Stomach smooth muscle (tissue), 2 donors: ENCODE results near the gene ZNF446.
A peak's percentile ranks its signal among the peaks of the same experiment; 100 is the strongest.
"Not testable (repeated sequence)": the region's sequence is repeated elsewhere in the genome, so short reads cannot be mapped to it uniquely, and the experiment has no call there.

Source experiments
- H3K27ac ChIP-seq: one replicate; pipeline ENCODE4 v1.7.0; 2013; ENCODE audit warnings: mild to moderate bottlenecking, low read length, inconsistent platforms
- H3K27me3 ChIP-seq, 2 donors: one replicate each; pipeline ENCODE4 v1.7.0; 2013; ENCODE audit warnings: low read length in 2 of 2; ENCODE audit not compliant: insufficient read depth in 2 of 2, control insufficient read depth in 1 of 2
- H3K36me3 ChIP-seq, 2 donors: one replicate each; pipeline ENCODE4 v1.7.0; 2013; ENCODE audit warnings: low read length in 2 of 2; ENCODE audit not compliant: control insufficient read depth in 2 of 2, insufficient read depth in 2 of 2
- H3K4me1 ChIP-seq: one replicate; pipeline ENCODE4 v1.7.0; 2013; ENCODE audit warnings: low read length; ENCODE audit not compliant: control insufficient read depth, insufficient read depth
- H3K4me3 ChIP-seq, 2 donors: one replicate each; pipeline ENCODE4 v1.7.0; 2013; ENCODE audit warnings: low read length in 2 of 2
- H3K9ac ChIP-seq, 2 donors: one replicate each; pipeline ENCODE4 v1.7.0; 2013; ENCODE audit warnings: low read length in 2 of 2, mild to moderate bottlenecking in 1 of 2
- H3K9me3 ChIP-seq, 2 donors: one replicate each; pipeline ENCODE4 v1.7.0; 2013; ENCODE audit warnings: low read length in 2 of 2; ENCODE audit not compliant: control insufficient read depth in 2 of 2
- donor health status: healthy.
- donor health status: Pancreatic carcinoma.

Gene ZNF446

DNA sequence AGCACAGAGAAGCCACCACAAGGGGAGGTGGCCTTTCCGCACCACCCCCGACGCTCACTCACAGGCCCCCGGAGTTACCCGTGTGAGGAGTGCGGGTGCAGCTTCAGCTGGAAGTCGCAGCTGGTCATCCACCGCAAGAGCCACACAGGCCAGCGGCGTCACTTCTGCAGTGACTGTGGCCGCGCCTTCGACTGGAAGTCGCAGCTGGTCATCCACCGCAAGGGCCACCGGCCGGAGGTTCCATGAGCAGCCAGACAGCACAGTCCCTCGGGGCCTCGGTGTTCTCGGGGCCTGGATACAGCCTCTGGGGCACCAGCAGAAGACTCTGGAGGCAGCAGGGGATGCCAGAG lies 4.3 kb downstream of the ZNF446 start:
- Histone ChIP-seq H3K4me1 (peaks cover 14% of the 10 kb centered on the region), H3K27me3 (no peaks in the 10 kb centered on the region), H3K9me3 (no peaks in the 10 kb centered on the region), H3K36me3 (peaks cover 8 to 9% of the 10 kb centered on the region in 2 donors), H3K9ac (no peak overlapping the region), H3K4me3 (no peak overlapping the region), H3K27ac (no peak overlapping the region)

DNA sequence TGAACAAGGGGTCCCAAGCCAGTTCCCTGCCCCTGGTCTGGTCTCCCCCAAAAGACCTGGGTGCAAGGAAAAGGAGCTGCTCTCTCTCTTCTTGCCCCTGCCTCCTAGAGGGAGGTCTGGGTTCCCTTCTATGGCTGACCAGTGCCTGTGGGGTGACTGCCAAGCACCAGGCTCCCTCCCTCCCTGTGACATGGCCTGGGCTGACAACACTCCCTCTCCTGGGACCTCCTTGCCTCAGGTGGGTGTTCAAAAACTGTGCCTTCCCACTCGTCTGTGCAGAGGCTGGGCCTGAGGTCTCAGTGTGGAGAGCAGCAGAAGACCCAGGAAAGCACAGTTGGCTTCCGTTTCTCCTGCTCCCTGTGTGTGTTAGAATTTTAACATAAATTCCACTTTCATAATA lies 4.7 kb downstream of the ZNF446 start:
- Histone ChIP-seq H3K36me3 (peaks cover 8 to 9% of the 10 kb centered on the region in 2 donors), H3K9me3 (no peaks in the 10 kb centered on the region), H3K9ac (no peak overlapping the region), H3K27me3 (no peaks in the 10 kb centered on the region), H3K4me3 (no peak overlapping the region), H3K4me1 (peaks cover 11% of the 10 kb centered on the region), H3K27ac (no peak overlapping the region)

DNA sequence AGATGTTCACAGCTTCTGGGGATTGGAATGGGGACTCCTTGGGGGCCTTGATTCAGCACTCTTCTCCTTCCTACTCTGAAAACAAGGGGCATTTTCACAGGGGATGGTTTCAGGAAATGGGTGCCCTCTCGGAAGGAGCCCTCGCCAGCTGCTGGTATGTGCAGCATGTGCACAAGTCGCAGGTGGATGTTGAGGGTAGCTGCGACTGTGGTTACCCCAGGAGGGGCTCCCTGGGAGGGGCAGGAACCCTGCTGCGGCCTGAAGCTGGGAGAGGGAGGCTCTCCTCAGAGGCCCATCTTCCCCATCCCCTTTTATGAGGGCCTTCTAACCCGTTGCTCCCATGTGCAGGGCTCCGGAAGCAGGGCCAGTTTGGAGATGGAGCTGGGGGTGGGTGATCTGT lies 6.2 kb downstream of the ZNF446 start:
- Histone ChIP-seq H3K27ac (no peak overlapping the region), H3K27me3 (no peaks in the 10 kb centered on the region), H3K9me3 (no peaks in the 10 kb centered on the region), H3K4me1 (peaks cover 2% of the 10 kb centered on the region), H3K9ac (no peak overlapping the region), H3K36me3 (peaks cover 8 to 9% of the 10 kb centered on the region in 2 donors), H3K4me3 (no peak overlapping the region)

DNA sequence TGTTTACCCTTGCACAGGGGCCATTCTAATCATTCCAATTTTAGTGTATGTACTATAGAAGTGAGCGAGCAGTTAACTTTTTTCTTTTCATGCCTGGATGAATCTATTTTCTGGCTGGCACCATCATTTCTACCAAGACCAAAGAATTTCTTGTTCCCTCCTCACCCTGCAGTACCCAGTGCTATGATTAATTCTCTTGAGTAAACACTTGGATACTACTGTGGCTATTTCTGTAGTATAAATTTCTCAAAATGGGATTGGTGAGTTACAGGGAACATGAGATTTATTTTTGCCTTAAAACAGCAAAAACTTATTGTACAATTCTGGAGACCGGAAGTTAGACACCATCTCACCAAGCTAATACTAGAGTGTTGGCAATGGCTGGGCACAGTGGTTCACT lies 7.6 kb downstream of the ZNF446 start:
- H3K36me3 ChIP-seq, result peaks cover 8 to 9% of the 10 kb centered on the region in 2 donors
- H3K27ac ChIP-seq, result no peak overlapping the region
- no peaks in the 10 kb centered on the region for H3K9me3 ChIP-seq
- H3K4me3 ChIP-seq, result no peak overlapping the region
- H3K4me1 ChIP-seq, result no peaks in the 10 kb centered on the region
- no peaks in the 10 kb centered on the region for H3K27me3 ChIP-seq
- no peak overlapping the region for H3K9ac ChIP-seq

DNA sequence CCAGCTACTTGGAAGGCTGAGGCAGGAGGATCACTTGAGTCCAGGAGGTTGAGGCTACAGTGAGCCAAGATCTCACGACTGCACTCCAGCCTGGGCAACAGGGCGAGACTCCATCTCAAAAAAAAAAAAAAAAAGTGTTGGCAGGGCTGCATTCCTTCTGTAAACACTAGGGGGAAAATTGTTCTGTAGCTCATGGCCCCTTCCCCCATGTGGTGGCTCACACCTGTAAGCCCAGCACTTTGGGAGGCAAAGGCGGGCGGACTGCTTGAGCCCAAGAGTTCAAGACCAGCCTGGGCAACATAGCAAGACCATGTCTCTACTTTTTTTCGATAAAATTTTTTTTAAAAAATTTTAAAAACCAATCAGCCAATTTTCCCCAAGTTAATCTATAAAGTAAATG lies 8.2 kb downstream of the ZNF446 start:
- H3K27me3 ChIP-seq, H3K36me3 ChIP-seq, H3K9ac ChIP-seq, H3K27ac ChIP-seq, H3K9me3 ChIP-seq, H3K4me1 ChIP-seq, H3K4me3 ChIP-seq: not testable (repeated sequence)

DNA sequence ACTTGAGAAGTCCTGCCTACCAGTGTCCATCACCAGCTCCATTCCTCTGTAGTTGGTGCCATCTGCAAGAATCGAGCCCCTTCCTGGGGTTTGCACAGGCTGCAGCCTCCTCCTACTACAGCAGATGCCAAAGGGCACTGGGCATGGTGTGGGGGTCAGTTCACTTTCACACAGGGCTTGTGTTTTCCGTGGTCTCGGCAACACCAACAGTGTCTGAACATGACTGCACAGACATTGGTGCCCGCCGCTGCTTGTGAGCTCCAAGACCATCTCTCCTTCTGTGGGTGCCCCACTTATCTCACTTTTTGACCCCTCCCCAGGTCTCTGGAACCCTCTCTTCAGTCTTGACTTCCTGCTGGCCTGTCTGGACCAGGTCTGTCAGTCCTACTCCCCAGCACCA lies 15.2 kb downstream of the ZNF446 start:
- H3K27me3 ChIP-seq, result no peaks in the 10 kb centered on the region
- no peak overlapping the region for H3K4me3 ChIP-seq
- H3K4me1 ChIP-seq, result no peaks in the 10 kb centered on the region
- no peak overlapping the region for H3K9ac ChIP-seq
- no peaks in the 10 kb centered on the region for H3K36me3 ChIP-seq
- H3K9me3 ChIP-seq, result no peaks in the 10 kb centered on the region
- H3K27ac ChIP-seq, result no peak overlapping the region

DNA sequence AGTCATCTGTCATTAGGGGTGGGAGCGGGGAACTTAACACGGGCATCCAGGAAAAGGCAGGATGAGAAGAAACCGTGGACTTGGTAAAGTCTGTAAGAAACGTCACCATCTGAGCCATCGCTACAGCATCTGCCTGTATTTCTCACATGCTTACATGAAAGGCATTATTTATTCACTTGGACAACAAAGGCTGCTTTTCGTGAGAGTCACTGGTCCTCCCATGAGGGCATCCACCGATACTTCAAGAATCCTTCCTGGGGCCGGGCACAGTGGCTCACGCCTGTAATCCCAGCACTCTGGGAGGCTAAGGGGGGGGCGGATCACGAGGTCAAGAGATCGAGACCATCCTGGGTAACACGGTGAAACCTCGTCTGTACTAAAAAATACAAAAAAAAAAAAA lies 16.1 kb downstream of the ZNF446 start:
- Histone ChIP-seq H3K9me3 (no peaks in the 10 kb centered on the region), H3K27ac (no peak overlapping the region), H3K27me3 (no peaks in the 10 kb centered on the region), H3K4me3 (no peak overlapping the region), H3K4me1 (no peaks in the 10 kb centered on the region), H3K36me3 (no peaks in the 10 kb centered on the region), H3K9ac (no peak overlapping the region)

DNA sequence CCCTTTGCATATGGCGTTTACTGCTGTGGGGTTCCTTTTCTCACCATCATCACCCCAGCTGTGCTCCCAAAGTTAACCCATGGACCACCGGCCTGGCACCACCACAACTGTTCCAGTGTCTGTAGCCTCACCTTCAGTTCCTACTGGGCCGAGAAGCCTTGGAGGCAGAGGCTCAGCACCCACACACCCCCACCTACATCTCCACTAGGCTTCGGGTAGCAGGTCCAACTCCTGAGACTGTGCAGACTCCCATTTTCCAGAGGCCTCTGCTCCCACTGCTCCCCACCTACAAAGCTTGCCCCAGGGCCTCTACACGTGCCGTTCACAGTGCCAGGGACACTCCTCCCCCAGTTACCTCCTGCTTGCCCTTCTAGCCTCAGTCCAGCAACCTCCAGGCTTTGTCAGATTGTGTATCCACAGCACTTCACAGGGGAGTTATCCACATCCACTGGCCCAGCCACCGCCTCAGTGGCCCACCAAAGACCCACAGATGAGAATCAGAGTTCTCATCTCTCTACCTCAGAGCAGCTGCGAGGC lies 21.6 kb downstream of the ZNF446 start:
- H3K9ac ChIP-seq, result no peak overlapping the region

DNA sequence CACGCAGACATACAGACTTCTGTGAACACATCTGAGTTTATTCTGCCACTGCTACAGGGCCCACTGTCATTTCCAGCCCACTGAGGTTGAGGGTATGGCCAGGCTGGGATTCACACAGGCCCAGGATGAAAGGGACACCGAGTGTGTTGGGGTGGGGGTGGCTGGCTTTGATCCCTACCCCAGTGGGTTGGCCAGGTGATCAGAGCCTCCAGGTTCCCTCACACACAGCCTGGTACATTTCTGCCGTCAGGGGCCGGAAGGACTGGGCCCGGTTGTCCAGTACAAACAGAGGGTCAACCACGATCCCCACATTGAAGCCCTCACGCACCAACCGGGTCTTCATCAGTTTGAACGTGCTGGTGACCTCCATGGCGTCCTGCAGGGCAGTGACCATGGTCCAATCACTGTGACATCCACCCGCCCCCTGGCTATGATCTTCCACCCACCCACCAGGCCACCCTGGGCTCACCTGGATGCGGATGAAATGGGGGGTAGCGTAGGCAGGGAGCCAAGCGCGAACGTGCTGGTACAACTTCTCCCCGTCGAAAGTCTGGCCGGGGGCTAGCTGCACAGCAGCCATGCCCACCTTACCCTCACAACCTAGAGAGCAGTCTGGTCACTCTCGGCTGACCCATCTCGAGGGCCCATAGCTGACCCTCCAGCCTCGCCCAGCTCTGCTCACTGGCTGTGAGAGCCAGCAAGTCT lies 22.3 kb downstream of the ZNF446 start:
- Histone ChIP-seq H3K9me3 (no peaks in the 10 kb centered on the region), H3K27me3 (no peaks in the 10 kb centered on the region), H3K36me3 (no peaks in the 10 kb centered on the region), H3K4me1 (peaks cover 23% of the 10 kb centered on the region), H3K27ac (no peak overlapping the region), H3K9ac (peak overlapping the region in 1 of 2 donors; percentile 47), H3K4me3 (peak overlapping the region; percentile 56 to 84)

More for the DNA sequence above, 21.6 kb downstream of the ZNF446 start:
- Histone ChIP-seq H3K27ac (no peak overlapping the region), H3K4me1 (peaks cover 23% of the 10 kb centered on the region), H3K4me3 (no peak overlapping the region), H3K27me3 (no peaks in the 10 kb centered on the region), H3K9me3 (no peaks in the 10 kb centered on the region), H3K36me3 (no peaks in the 10 kb centered on the region)

DNA sequence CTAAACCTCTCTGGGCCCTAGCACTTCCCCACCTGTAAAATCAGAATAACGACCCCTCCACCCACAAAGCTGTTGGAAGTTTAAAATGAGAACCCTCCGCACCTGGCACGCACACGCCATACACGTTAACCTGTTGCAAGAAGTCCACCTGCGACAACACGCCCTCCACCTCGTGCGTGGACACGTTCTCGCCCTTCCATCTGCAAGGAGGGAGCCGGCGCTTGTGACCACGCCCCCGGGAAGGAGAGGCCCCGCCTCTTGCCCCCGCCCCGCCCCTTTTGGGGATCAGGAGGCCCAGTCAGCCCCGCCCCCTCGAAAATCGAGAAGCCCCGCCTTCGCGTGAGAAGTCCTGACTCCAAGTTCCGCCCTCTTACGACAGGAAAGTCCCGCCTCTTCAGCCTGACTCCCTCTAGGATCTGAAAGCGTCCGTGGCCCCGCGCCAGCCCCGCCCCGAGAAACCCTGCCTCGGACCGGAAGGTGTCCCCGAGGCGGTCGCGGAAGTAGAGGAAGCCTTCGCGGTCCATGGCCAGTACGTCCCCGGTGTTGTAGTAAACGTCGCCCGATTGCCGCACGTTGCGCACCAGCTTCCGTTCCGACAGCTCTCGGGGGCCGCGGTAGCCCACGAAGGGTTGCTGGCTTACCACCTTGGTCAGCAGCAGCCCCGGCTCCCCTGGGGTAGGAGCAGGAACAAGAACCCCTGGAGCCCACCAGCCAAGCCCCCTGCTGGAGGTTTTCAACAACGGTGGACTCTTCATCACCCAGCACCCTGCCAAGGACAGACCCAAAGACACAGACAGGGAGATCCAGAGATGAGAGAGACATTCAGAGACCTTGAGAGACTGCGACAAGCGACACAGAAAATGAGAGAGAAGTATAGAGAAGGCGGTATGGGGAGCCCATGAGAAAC lies 23.1 kb downstream of the ZNF446 start:
- Histone ChIP-seq H3K27me3 (no peaks in the 10 kb centered on the region), H3K9ac (peak overlapping the region; percentile 85 to 87), H3K27ac (peak overlapping the region; percentile 76), H3K36me3 (no peaks in the 10 kb centered on the region), H3K4me3 (peak overlapping the region; percentile 84 to 92), H3K4me1 (peaks cover 23% of the 10 kb centered on the region), H3K9me3 (no peaks in the 10 kb centered on the region)
